22Rv1 (cell line): Measurements from ENCODE around the gene PKP4.
"Not testable (repeated sequence)": the region's sequence is repeated elsewhere in the genome, so short reads cannot be mapped to it uniquely, and the experiment has no call there.

ENCODE experiments used
- CTCF ChIP-seq: fragments of 450-650 bp; IDR thresholded peaks from 2 replicates; pipeline ENCODE4 v1.5.1; 2017; ENCODE audit warnings: mild to moderate bottlenecking
- ZFX ChIP-seq: fragments of 450-650 bp; IDR thresholded peaks from 2 replicates; pipeline ENCODE4 v1.6.1; 2017; ENCODE audit warnings: antibody characterized with exemption, borderline replicate concordance

- TF ChIP-seq CTCF, ZFX: not testable (repeated sequence)
Measured at GRCh38 chr2:158439062-158439461, 17.7 kb upstream of the PKP4 start.
